Renal pelvis (tissue), 4 donors: ENCODE measurements around the gene CAMKK2. TPM values are rescaled to one million over a fixed set of nuclear protein-coding genes. Genes with fewer than 3 reads are reported as not detected.
"Not testable (repeated sequence)": the region's sequence is repeated elsewhere in the genome, so short reads cannot be mapped to it uniquely, and the experiment has no call there.

Experiments used
- DNase-seq: peaks from one replicate; pipeline ENCODE4 v3.0.0-alpha.2; 2013
- polyA plus RNA-seq, 3 donors: library from polyadenylated mRNA; unstranded; fragments of 120-200 nt; gene quantifications; one replicate each; pipeline ENCODE4 v1.2.1, GENCODE V29; 2013; ENCODE audit not compliant: insufficient read length in 3 of 3

CAMKK2 gene
- polyA plus RNA-seq, 3 donors: 36.3 to 41.1 (median 37.2) TPM

- DNase-seq: no peak
Measured at GRCh38 chr12:121202407-121203355, 93.8 kb downstream of the CAMKK2 start.

- not testable (repeated sequence) for DNase-seq
Measured at GRCh38 chr12:121201140-121201539, 95.4 kb downstream of the CAMKK2 start.

GRCh38 chr12:121198949-121199348 lies 97.6 kb downstream of the CAMKK2 start:
- DNase-seq: no peak

GRCh38 chr12:121196902-121197301 lies 99.6 kb downstream of the CAMKK2 start:
- DNase-seq: no peak

- DNase-seq: no peak
Measured at GRCh38 chr12:121191151-121191550, 105.4 kb downstream of the CAMKK2 start.

- no peak for DNase-seq
Measured at GRCh38 chr12:121190523-121191031, 105.9 kb downstream of the CAMKK2 start.

GRCh38 chr12:121189619-121190155 lies 106.8 kb downstream of the CAMKK2 start:
- DNase-seq: no peak

- DNase-seq: no peak
Measured at GRCh38 chr12:121189131-121189530, 107.4 kb downstream of the CAMKK2 start.

- DNase-seq: no peak
Measured at GRCh38 chr12:121188227-121188626, 108.3 kb downstream of the CAMKK2 start.

Other genes with a start within 250 kb of the CAMKK2 start
- 1 to 10 TPM in 1 of 3 donors, under 1 TPM in 2; 0.54 to 1.2 (median 0.81) TPM for gene P2RX7, start 163.8 kb downstream of the CAMKK2 start, polyA plus RNA-seq
- 10 to 100 TPM; 33.6 to 39.6 (median 33.8) TPM for gene P2RX4, start 86.6 kb downstream of the CAMKK2 start, polyA plus RNA-seq
- gene ANAPC5, start 55.7 kb upstream of the CAMKK2 start, polyA plus RNA-seq: 100 to 1,000 TPM; 130 to 200 (median 171) TPM
- gene RNF34, start 103.4 kb upstream of the CAMKK2 start, polyA plus RNA-seq: 10 to 100 TPM; 43.2 to 48.8 (median 45.0) TPM